Measurements from ENCODE around the gene SNRPB2.

Gene SNRPB2

DNA sequence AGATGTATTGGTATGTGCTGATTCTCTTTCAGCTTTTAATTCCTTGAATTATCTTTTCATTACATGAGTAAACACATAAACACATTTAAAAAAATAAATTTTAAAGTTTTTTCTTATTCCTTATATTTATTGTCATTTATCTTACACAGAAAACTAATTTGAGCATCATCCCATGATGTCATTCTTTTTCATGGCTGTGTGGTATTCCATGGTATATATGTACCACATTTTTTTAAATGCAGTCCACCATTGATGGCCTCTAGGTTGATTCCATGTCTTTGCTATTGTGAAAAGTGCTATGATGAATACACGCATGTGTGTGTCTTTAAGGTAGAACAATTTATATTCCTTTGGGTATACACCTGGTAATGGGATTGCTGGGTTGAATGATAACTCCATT is 51.7 kb downstream of the SNRPB2 start:
- no peak for DNase-seq (ENCODE audit: insufficient read length, low spot score)
- FAIRE-seq, result no peak
- TF ChIP-seq, protein P1, sequence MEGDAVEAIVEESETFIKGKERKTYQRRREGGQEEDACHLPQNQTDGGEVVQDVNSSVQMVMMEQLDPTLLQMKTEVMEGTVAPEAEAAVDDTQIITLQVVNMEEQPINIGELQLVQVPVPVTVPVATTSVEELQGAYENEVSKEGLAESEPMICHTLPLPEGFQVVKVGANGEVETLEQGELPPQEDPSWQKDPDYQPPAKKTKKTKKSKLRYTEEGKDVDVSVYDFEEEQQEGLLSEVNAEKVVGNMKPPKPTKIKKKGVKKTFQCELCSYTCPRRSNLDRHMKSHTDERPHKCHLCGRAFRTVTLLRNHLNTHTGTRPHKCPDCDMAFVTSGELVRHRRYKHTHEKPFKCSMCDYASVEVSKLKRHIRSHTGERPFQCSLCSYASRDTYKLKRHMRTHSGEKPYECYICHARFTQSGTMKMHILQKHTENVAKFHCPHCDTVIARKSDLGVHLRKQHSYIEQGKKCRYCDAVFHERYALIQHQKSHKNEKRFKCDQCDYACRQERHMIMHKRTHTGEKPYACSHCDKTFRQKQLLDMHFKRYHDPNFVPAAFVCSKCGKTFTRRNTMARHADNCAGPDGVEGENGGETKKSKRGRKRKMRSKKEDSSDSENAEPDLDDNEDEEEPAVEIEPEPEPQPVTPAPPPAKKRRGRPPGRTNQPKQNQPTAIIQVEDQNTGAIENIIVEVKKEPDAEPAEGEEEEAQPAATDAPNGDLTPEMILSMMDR (IDR thresholded peaks at IDR 0.05; ENCODE audit: insufficient read depth, missing control alignments), result no peak

DNA sequence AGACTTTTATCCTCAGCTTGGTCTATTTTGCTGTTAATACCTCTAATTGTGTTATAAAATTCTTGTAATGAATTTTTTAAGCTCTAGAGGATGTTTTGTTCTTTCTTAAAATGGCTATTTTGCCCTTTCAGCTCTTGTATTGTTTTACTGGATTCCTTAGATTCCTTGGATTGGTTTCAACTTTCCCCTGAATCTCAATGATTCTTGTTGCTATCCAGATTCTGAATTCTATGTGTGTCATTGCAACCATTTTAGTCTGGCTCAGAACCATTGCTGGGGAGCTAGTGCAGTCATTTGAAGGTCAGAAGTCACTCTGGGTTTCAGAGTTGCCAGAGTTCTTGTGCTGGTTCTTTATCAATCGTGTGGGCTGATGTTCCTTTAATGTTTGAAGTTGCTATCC is 55.4 kb downstream of the SNRPB2 start:
- no peak for DNase-seq (ENCODE audit: insufficient read length, low spot score)
- TF ChIP-seq, protein P1 (IDR thresholded peaks at IDR 0.05; ENCODE audit: insufficient read depth, missing control alignments), result no peak
- FAIRE-seq, result no peak

Data from D721Med (cell line).